DND-41 (cell line): ENCODE measurements around the gene NMNAT2.
A peak's percentile ranks its signal among the peaks of the same experiment; 100 is the strongest.

Experiments used
- ATAC-seq: fragments of 200-7000 bp; cut with Tn5 transposase; 3 replicates; pipeline ENCODE4 v1.9.1; 2021; ENCODE audit warnings: low read depth; ENCODE audit not compliant: insufficient read depth
- DNase-seq: peaks from one replicate; pipeline ENCODE4 v3.0.0-alpha.2; 2020
- H2AFZ ChIP-seq: 2 replicates; pipeline ENCODE4 v1.6.0; 2012; ENCODE audit warnings: low read depth, low read length
- H3K27ac ChIP-seq: 2 replicates; pipeline ENCODE4 v1.5.1; 2012; ENCODE audit warnings: low read length, inconsistent platforms
- H3K27me3 ChIP-seq: fragments of 200-600 bp; sonication (generic); 2 replicates; pipeline ENCODE4 v1.6.0; 2012; ENCODE audit warnings: low read length, mild to moderate bottlenecking, inconsistent platforms; ENCODE audit not compliant: insufficient read depth, poor library complexity
- H3K36me3 ChIP-seq: 2 replicates; pipeline ENCODE4 v1.5.1; 2012; ENCODE audit warnings: low read length, inconsistent platforms; ENCODE audit not compliant: insufficient read depth
- H3K4me1 ChIP-seq: 2 replicates; pipeline ENCODE4 v1.5.1; 2012; ENCODE audit warnings: mild to moderate bottlenecking, low read length; ENCODE audit not compliant: insufficient read depth
- H3K4me2 ChIP-seq: 2 replicates; pipeline ENCODE4 v1.6.0; 2012; ENCODE audit warnings: mild to moderate bottlenecking, moderate library complexity, low read length, inconsistent platforms; ENCODE audit not compliant: insufficient read depth
- H3K4me3 ChIP-seq, 2 experiments: fragments of 200-600 bp in 1 of 2; shearing (Covaris generic) in 1 of 2; 2 replicates each; pipeline ENCODE4 v1.5.1; 2012 to 2016; ENCODE audit warnings: inconsistent platforms in 2 of 2, low read length in 2 of 2, mild to moderate bottlenecking in 2 of 2, low read depth in 1 of 2, moderate library complexity in 1 of 2
- H3K79me2 ChIP-seq: 2 replicates; pipeline ENCODE4 v1.6.0; 2012; ENCODE audit warnings: low read length, inconsistent platforms; ENCODE audit not compliant: insufficient read depth
- H3K9ac ChIP-seq: 2 replicates; pipeline ENCODE4 v1.6.0; 2012; ENCODE audit warnings: low read depth, mild to moderate bottlenecking, inconsistent platforms, low read length, moderate library complexity
- H3K9me3 ChIP-seq: 2 replicates; pipeline ENCODE4 v1.5.1; 2012; ENCODE audit warnings: low read length, moderate library complexity, mild to moderate bottlenecking, inconsistent platforms; ENCODE audit not compliant: insufficient read depth, severe bottlenecking
- H4K20me1 ChIP-seq: 2 replicates; pipeline ENCODE4 v1.6.0; 2012; ENCODE audit warnings: low read length; ENCODE audit not compliant: insufficient read depth
- CTCF ChIP-seq: IDR thresholded peaks from 2 replicates; pipeline ENCODE4 v1.5.1; 2012; ENCODE audit warnings: borderline replicate concordance, low read length, moderate library complexity, mild to moderate bottlenecking; ENCODE audit not compliant: poor library complexity, severe bottlenecking; ENCODE audit errors: extremely low read depth
- EZH2 ChIP-seq: IDR thresholded peaks from 3 replicates; pipeline ENCODE4 v1.6.1; 2012; ENCODE audit warnings: borderline replicate concordance, low read depth, mild to moderate bottlenecking, moderate library complexity, low read length, inconsistent platforms; ENCODE audit not compliant: severe bottlenecking

Gene NMNAT2

GRCh38 chr1:183419399-183419798 is 1.2 kb upstream of the NMNAT2 start:
- DNase-seq, result no peak
- Histone ChIP-seq H3K4me1 (no peaks in the 10 kb centered on the region), H2AFZ (no peak overlapping the region), H4K20me1 (no peaks in the 10 kb centered on the region), H3K9ac (no peak overlapping the region), H3K27ac (no peak overlapping the region), H3K4me3 (no peak overlapping the region), H3K79me2 (no peaks in the 10 kb centered on the region), H3K9me3 (no peaks in the 10 kb centered on the region), H3K27me3 (peaks cover 6% of the 10 kb centered on the region), H3K4me2 (no peak overlapping the region), H3K36me3 (no peaks in the 10 kb centered on the region)
- no peak for TF ChIP-seq EZH2
- no peak for ATAC-seq

GRCh38 chr1:183418696-183419095 is 516 bp upstream of the NMNAT2 start:
- ATAC-seq (no peak), DNase-seq (no peak)
- Histone ChIP-seq H3K27ac (no peak overlapping the region), H4K20me1 (no peaks in the 10 kb centered on the region), H3K4me3 (no peak overlapping the region), H3K9me3 (no peaks in the 10 kb centered on the region), H3K79me2 (no peaks in the 10 kb centered on the region), H3K4me1 (no peaks in the 10 kb centered on the region), H3K4me2 (no peak overlapping the region), H2AFZ (no peak overlapping the region), H3K27me3 (peaks cover 6% of the 10 kb centered on the region), H3K36me3 (no peaks in the 10 kb centered on the region), H3K9ac (no peak overlapping the region)
- no peak for TF ChIP-seq EZH2
- no peak for TF ChIP-seq CTCF

- Histone ChIP-seq H3K4me2 (no peak overlapping the region), H3K9me3 (no peaks in the 10 kb centered on the region), H3K27ac (no peak overlapping the region), H3K27me3 (peaks cover 6% of the 10 kb centered on the region), H3K4me3 (no peak overlapping the region), H2AFZ (no peak overlapping the region), H3K36me3 (no peaks in the 10 kb centered on the region), H3K9ac (no peak overlapping the region), H4K20me1 (no peaks in the 10 kb centered on the region), H3K4me1 (no peaks in the 10 kb centered on the region), H3K79me2 (no peaks in the 10 kb centered on the region)
- peak; percentile 12 for DNase-seq
- TF ChIP-seq EZH2, result no peak
- TF ChIP-seq CTCF, result no peak
- ATAC-seq, result no peak; the same call in 2 of the 3 replicates
These were observed 1.1 kb downstream of the NMNAT2 start for GRCh38 chr1:183416850-183417771.

- DNase-seq (no peak), ATAC-seq (no peak)
- Histone ChIP-seq H3K9me3 (no peaks in the 10 kb centered on the region), H3K36me3 (no peaks in the 10 kb centered on the region), H3K9ac (no peak overlapping the region), H2AFZ (no peak overlapping the region), H3K4me3 (no peak overlapping the region), H3K27me3 (peaks cover 6% of the 10 kb centered on the region), H3K4me1 (no peaks in the 10 kb centered on the region), H4K20me1 (no peaks in the 10 kb centered on the region), H3K4me2 (no peak overlapping the region), H3K79me2 (no peaks in the 10 kb centered on the region), H3K27ac (no peak overlapping the region)
- no peak for TF ChIP-seq CTCF
- TF ChIP-seq EZH2, result no peak
These were observed 3.8 kb downstream of the NMNAT2 start for GRCh38 chr1:183414365-183414764.
